H9 (cell line): ENCODE results near the gene KRT79. TPM values are rescaled to one million over a fixed set of nuclear protein-coding genes. Genes with fewer than 3 reads are reported as not detected.

ENCODE experiments used
- DNase-seq: peaks from one replicate; pipeline ENCODE4 v3.0.0-alpha.2; 2017
- H2AFZ ChIP-seq: one replicate; pipeline ENCODE4 v1.6.1; 2013; ENCODE audit warnings: mild to moderate bottlenecking, low read length, control low read depth, moderate library complexity
- H2AK5ac ChIP-seq: 2 replicates; pipeline ENCODE4 v1.6.1; 2013; ENCODE audit warnings: low read length, control low read depth, mixed read lengths; ENCODE audit not compliant: insufficient read length
- H2BK120ac ChIP-seq: one replicate; pipeline ENCODE4 v1.6.1; 2013; ENCODE audit warnings: low read depth, mild to moderate bottlenecking, low read length, control low read depth, inconsistent platforms; ENCODE audit not compliant: poor library complexity, severe bottlenecking
- H2BK12ac ChIP-seq: 2 replicates; pipeline ENCODE4 v1.6.1; 2013; ENCODE audit warnings: low read length, control low read depth, mixed read lengths, low read depth; ENCODE audit not compliant: insufficient read length
- H2BK15ac ChIP-seq: 2 replicates; pipeline ENCODE4 v1.6.1; 2013; ENCODE audit warnings: low read depth, low read length, control low read depth
- H2BK20ac ChIP-seq: one replicate; pipeline ENCODE4 v1.6.1; 2013; ENCODE audit warnings: low read depth, mild to moderate bottlenecking, low read length, control low read depth, inconsistent platforms; ENCODE audit not compliant: poor library complexity, severe bottlenecking
- H2BK5ac ChIP-seq: 2 replicates; pipeline ENCODE4 v1.6.1; 2013; ENCODE audit warnings: low read length, control low read depth, mixed read lengths; ENCODE audit not compliant: insufficient read length
- H3K14ac ChIP-seq: 2 replicates; pipeline ENCODE4 v1.6.1; 2013; ENCODE audit warnings: low read length, control low read depth; ENCODE audit not compliant: insufficient read depth
- H3K18ac ChIP-seq: 2 replicates; pipeline ENCODE4 v1.6.1; 2013; ENCODE audit warnings: low read depth, mild to moderate bottlenecking, mixed read lengths, low read length, control low read depth; ENCODE audit not compliant: insufficient read length
- H3K23ac ChIP-seq: 2 replicates; pipeline ENCODE4 v1.6.1; 2013; ENCODE audit warnings: low read length, control low read depth, mixed read lengths, low read depth; ENCODE audit not compliant: insufficient read length
- H3K23me2 ChIP-seq: 2 replicates; pipeline ENCODE4 v1.6.1; 2013; ENCODE audit warnings: low read depth, mild to moderate bottlenecking, mixed read lengths, low read length, control low read depth; ENCODE audit not compliant: insufficient read length, poor library complexity, severe bottlenecking
- H3K27ac ChIP-seq: 2 replicates; pipeline ENCODE4 v1.5.1; 2013; ENCODE audit warnings: low read length, control low read depth, mixed read lengths, low read depth; ENCODE audit not compliant: insufficient read length
- H3K27me3 ChIP-seq: 2 replicates; pipeline ENCODE4 v1.6.1; 2013; ENCODE audit warnings: low read length, control low read depth, inconsistent platforms; ENCODE audit not compliant: insufficient read depth
- H3K4ac ChIP-seq: 2 replicates; pipeline ENCODE4 v1.6.1; 2013; ENCODE audit warnings: low read depth, mild to moderate bottlenecking, control low read depth, inconsistent platforms, low read length, moderate library complexity
- H3K4me1 ChIP-seq: 2 replicates; pipeline ENCODE4 v1.6.1; 2013; ENCODE audit warnings: low read length, control low read depth, inconsistent platforms; ENCODE audit not compliant: insufficient read depth
- H3K4me2 ChIP-seq: 2 replicates; pipeline ENCODE4 v1.6.1; 2013; ENCODE audit warnings: low read length, control low read depth, mixed read lengths; ENCODE audit not compliant: insufficient read length, insufficient read depth
- H3K56ac ChIP-seq: 2 replicates; pipeline ENCODE4 v1.6.1; 2013; ENCODE audit warnings: low read depth, mild to moderate bottlenecking, mixed read lengths, low read length, control low read depth; ENCODE audit not compliant: insufficient read length
- H3K79me1 ChIP-seq: 2 replicates; pipeline ENCODE4 v1.6.1; 2013; ENCODE audit warnings: low read depth, mild to moderate bottlenecking, moderate library complexity, low read length, control low read depth, inconsistent platforms; ENCODE audit not compliant: insufficient read depth, poor library complexity, severe bottlenecking
- H3K79me2 ChIP-seq: 2 replicates; pipeline ENCODE4 v1.6.1; 2013; ENCODE audit warnings: low read length, control low read depth, inconsistent platforms; ENCODE audit not compliant: insufficient read depth
- H3K9ac ChIP-seq: 2 replicates; pipeline ENCODE4 v1.6.1; 2013; ENCODE audit warnings: low read length, control low read depth, mixed read lengths; ENCODE audit not compliant: insufficient read length; ENCODE audit errors: extremely low read depth
- H3K9me3 ChIP-seq: one replicate; pipeline ENCODE4 v1.6.1; 2013; ENCODE audit warnings: low read depth, low read length, inconsistent platforms; ENCODE audit not compliant: control insufficient read depth
- H3T11ph ChIP-seq: one replicate; pipeline ENCODE4 v1.6.1; 2013; ENCODE audit warnings: mild to moderate bottlenecking, low read length, control low read depth, inconsistent platforms
- H4K20me1 ChIP-seq: one replicate; pipeline ENCODE4 v1.6.1; 2013; ENCODE audit not compliant: control insufficient read depth, insufficient read length, insufficient read depth
- H4K5ac ChIP-seq: 2 replicates; pipeline ENCODE4 v1.6.1; 2013; ENCODE audit warnings: low read depth, mild to moderate bottlenecking, mixed read lengths, low read length, control low read depth; ENCODE audit not compliant: insufficient read length
- H4K8ac ChIP-seq: replicated peaks from 2 replicates; pipeline ENCODE4 v1.6.1; 2013; ENCODE audit warnings: low read length, control low read depth, mixed read lengths, low read depth; ENCODE audit not compliant: insufficient read length
- H4K91ac ChIP-seq: 2 replicates; pipeline ENCODE4 v1.6.1; 2013; ENCODE audit warnings: low read depth, mild to moderate bottlenecking, moderate library complexity, mixed read lengths, low read length, control low read depth; ENCODE audit not compliant: insufficient read length
- H3K27ac Mint-ChIP-seq, 3 experiments: 2 replicates in 2 of 3; 3 replicates in 1 of 3; pipeline ENCODE4 v1.8.0; 2020 to 2021; ENCODE audit warnings: mixed read lengths in 3 of 3, mild to moderate bottlenecking in 1 of 3, moderate library complexity in 1 of 3
- H3K27me3 Mint-ChIP-seq: 2 replicates; pipeline ENCODE4 v1.8.0; 2021; ENCODE audit warnings: low read depth, mild to moderate bottlenecking, moderate library complexity, mixed read lengths
- H3K36me3 Mint-ChIP-seq, 3 experiments: 2 replicates in 2 of 3; 3 replicates in 1 of 3; pipeline ENCODE4 v1.8.0; 2020 to 2021; ENCODE audit warnings: low read depth in 3 of 3, mixed read lengths in 3 of 3; ENCODE audit not compliant: insufficient read depth in 1 of 3
- H3K4me1 Mint-ChIP-seq, 2 experiments: 2 replicates each; pipeline ENCODE4 v1.8.0; 2020; ENCODE audit warnings: mixed read lengths in 2 of 2
- H3K4me3 Mint-ChIP-seq, 2 experiments: 2 replicates in 1 of 2; 3 replicates in 1 of 2; pipeline ENCODE4 v1.8.0; 2020 to 2021; ENCODE audit warnings: mild to moderate bottlenecking in 2 of 2, mixed read lengths in 2 of 2, moderate library complexity in 1 of 2
- H3K9me3 Mint-ChIP-seq, 2 experiments: 2 replicates in 1 of 2; 3 replicates in 1 of 2; pipeline ENCODE4 v1.8.0; 2020; ENCODE audit warnings: mild to moderate bottlenecking in 2 of 2, mixed read lengths in 2 of 2, moderate library complexity in 1 of 2
- CTCF ChIP-seq: fragments of 200-600 bp; sonication (generic); conservative IDR thresholded peaks from 3 replicates; pipeline ENCODE4 v1.8.0; 2021; ENCODE audit warnings: antibody characterized with exemption, mild to moderate bottlenecking
- WGBS: extraction: QIAGEN DNeasy Blood & Tissue Kit; methylation state at CpG from one replicate; pipeline ENCODE4 v1.1.7; 2013; ENCODE audit warnings: missing lambda C conversion rate, low lambda C conversion rate, mixed read lengths; ENCODE audit not compliant: insufficient read length; ENCODE audit errors: extremely low coverage; 5-methylcytosine and 5-hydroxymethylcytosine counted together
- total RNA-seq: library from RNA; stranded (reverse); gene quantifications from 2 replicates; pipeline ENCODE4 v1.2.1, GENCODE V29; 2021

Gene KRT79
- total RNA-seq, 1 experiment from 2014 or later, result not detected

GRCh38 chr12:52811191-52812072, 22.7 kb downstream of the KRT79 start:
- Histone ChIP-seq H2BK20ac (no peak overlapping the region), H2AFZ (no peak overlapping the region), H4K91ac (no peak overlapping the region), H3K79me2 (no peaks in the 10 kb centered on the region), H3K56ac (no peak overlapping the region), H3K4me1 (no peaks in the 10 kb centered on the region), H4K20me1 (no peaks in the 10 kb centered on the region), H3K4ac (no peak overlapping the region), H2AK5ac (no peak overlapping the region), H2BK12ac (no peak overlapping the region), H3K23me2 (no peaks in the 10 kb centered on the region), H3K4me2 (no peak overlapping the region), H4K5ac (no peak overlapping the region), H3K79me1 (no peaks in the 10 kb centered on the region), H4K8ac (no peak overlapping the region), H3K23ac (no peak overlapping the region), H3K27ac (no peak overlapping the region), H3K18ac (no peak overlapping the region), H3K9ac (no peak overlapping the region), H3K9me3 (no peaks in the 10 kb centered on the region), H2BK5ac (no peak overlapping the region), H3K14ac (no peak overlapping the region; the same call in 1 of the 2 replicates), H3T11ph (no peak overlapping the region), H3K27me3 (no peaks in the 10 kb centered on the region), H2BK15ac (no peak overlapping the region), H2BK120ac (no peak overlapping the region)
- H3K27ac Mint-ChIP-seq, result no peak overlapping the region
- peaks cover 13% of the 10 kb centered on the region for H3K27me3 Mint-ChIP-seq
- no peaks in the 10 kb centered on the region for H3K9me3 Mint-ChIP-seq
- no peak for DNase-seq
- no peaks in the 10 kb centered on the region for H3K36me3 Mint-ChIP-seq
- no peak for TF ChIP-seq CTCF
- no peak overlapping the region for H3K4me3 Mint-ChIP-seq
- no CpG with 5 or more reads among the region's 9 CpGs for WGBS
- peaks cover 3% of the 10 kb centered on the region in 2 experiments; a peak in 2 of 4 replicates for H3K4me1 Mint-ChIP-seq
